ENCODE measurements around the gene GRID1.

GRID1 gene

GRCh38 chr10:86298501-86299001 is 68.0 kb downstream of the GRID1 start:
- no peak overlapping the region for H3K4me3 ChIP-seq (ENCODE audit: control insufficient read depth, low read depth, low read length)
- TF ChIP-seq CTCF (conservative IDR thresholded peaks at IDR 0.05; ENCODE audit: control insufficient read depth, insufficient read depth, low read depth, low read length) = no peak
- DNase-seq (ENCODE audit: low read depth) = no peak

- no peak for TF ChIP-seq CTCF (conservative IDR thresholded peaks at IDR 0.05; ENCODE audit: control insufficient read depth, insufficient read depth, low read depth, low read length)
- no peak for DNase-seq (ENCODE audit: low read depth)
- H3K4me3 ChIP-seq (ENCODE audit: control insufficient read depth, low read depth, low read length) = no peak overlapping the region
These were observed 70.8 kb downstream of the GRID1 start for GRCh38 chr10:86295791-86296190.

GRCh38 chr10:86295351-86295750 is 71.2 kb downstream of the GRID1 start:
- H3K4me3 ChIP-seq (ENCODE audit: control insufficient read depth, low read depth, low read length) = no peak overlapping the region
- no peak for DNase-seq (ENCODE audit: low read depth)
- no peak for TF ChIP-seq CTCF (conservative IDR thresholded peaks at IDR 0.05; ENCODE audit: control insufficient read depth, insufficient read depth, low read depth, low read length)

GRCh38 chr10:86294346-86295265 is 72.0 kb downstream of the GRID1 start:
- H3K4me3 ChIP-seq (ENCODE audit: control insufficient read depth, low read depth, low read length) = no peak overlapping the region
- no peak for TF ChIP-seq CTCF (conservative IDR thresholded peaks at IDR 0.05; ENCODE audit: control insufficient read depth, insufficient read depth, low read depth, low read length)
- no peak for DNase-seq (ENCODE audit: low read depth)

- no peak overlapping the region for H3K4me3 ChIP-seq (ENCODE audit: control insufficient read depth, low read depth, low read length)
- TF ChIP-seq CTCF (conservative IDR thresholded peaks at IDR 0.05; ENCODE audit: control insufficient read depth, insufficient read depth, low read depth, low read length) = no peak
- no peak for DNase-seq (ENCODE audit: low read depth)
These were observed 73.2 kb downstream of the GRID1 start for GRCh38 chr10:86293396-86293791.

- no peak overlapping the region for H3K4me3 ChIP-seq (ENCODE audit: control insufficient read depth, low read depth, low read length)
- DNase-seq (ENCODE audit: low read depth) = no peak
- TF ChIP-seq CTCF (conservative IDR thresholded peaks at IDR 0.05; ENCODE audit: control insufficient read depth, insufficient read depth, low read depth, low read length) = no peak
These were observed 73.9 kb downstream of the GRID1 start for GRCh38 chr10:86292462-86293395.

Measured in fibroblast of mammary gland (primary cell).